HG03066 (cell line): ENCODE results near the gene MT3.
"Not testable (repeated sequence)": the region's sequence is repeated elsewhere in the genome, so short reads cannot be mapped to it uniquely, and the experiment has no call there.

Experiments
- ATAC-seq: cut with Tn5 transposase; IDR thresholded peaks from one replicate; pipeline ENCODE4 v1.9.1; 2021; ENCODE audit warnings: low read depth; ENCODE audit not compliant: unreplicated experiment

MT3 gene

GRCh38 chr16:56608876-56609462 is 19.6 kb downstream of the MT3 start:
- ATAC-seq = no peak

DNA sequence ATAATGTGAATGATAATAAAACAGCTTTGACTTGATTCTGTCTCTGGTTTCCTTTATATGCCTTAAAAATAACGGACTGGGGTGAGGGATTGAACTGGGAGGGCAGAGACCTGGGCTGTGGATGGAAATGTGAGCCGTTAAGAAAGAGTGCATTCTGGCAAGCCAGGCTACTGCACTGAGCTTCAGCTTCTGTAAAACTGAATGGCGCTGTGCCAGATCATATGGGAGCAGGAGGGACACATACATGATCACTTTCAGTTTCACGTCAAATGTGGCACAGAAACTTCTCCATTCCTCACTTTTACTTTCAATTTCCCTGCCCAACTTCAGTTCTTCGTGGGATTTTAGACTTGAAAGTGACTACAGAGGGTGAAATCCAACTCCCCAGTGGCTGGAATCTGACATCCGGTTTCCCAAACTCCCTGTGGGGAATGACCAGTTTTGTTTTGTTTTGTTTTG is 20.2 kb downstream of the MT3 start:
- peak; percentile 47 for ATAC-seq

- no peak for ATAC-seq
These were observed 20.8 kb downstream of the MT3 start for GRCh38 chr16:56610017-56610608.

DNA sequence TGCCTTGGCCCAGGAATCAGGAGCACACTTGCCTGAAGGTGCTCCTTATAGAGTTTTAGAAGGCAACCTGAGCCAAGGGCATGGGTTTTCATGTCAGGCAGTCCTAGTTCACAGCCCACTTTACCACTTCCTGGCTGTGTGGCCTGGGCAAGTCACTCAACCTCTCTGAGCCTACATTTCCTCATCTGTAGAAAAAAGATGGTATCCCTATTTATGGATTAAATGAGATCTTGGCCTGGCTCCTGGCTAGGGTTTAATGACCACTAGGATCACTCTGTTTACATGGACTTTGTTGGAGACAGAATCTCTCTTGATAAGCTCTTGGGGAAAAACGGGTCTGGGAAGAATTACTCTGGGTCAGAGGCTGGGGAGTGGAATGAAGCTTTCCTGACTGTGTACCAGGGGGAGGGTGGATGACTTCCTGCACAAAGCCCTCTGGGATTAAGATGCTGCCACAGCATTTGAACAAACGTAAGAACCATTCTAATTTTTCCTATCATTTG is 21.3 kb downstream of the MT3 start:
- no peak for ATAC-seq

- no peak for ATAC-seq
These were observed 22.0 kb downstream of the MT3 start for GRCh38 chr16:56611281-56611833.

GRCh38 chr16:56613706-56614105 is 24.4 kb downstream of the MT3 start:
- no peak for ATAC-seq

DNA sequence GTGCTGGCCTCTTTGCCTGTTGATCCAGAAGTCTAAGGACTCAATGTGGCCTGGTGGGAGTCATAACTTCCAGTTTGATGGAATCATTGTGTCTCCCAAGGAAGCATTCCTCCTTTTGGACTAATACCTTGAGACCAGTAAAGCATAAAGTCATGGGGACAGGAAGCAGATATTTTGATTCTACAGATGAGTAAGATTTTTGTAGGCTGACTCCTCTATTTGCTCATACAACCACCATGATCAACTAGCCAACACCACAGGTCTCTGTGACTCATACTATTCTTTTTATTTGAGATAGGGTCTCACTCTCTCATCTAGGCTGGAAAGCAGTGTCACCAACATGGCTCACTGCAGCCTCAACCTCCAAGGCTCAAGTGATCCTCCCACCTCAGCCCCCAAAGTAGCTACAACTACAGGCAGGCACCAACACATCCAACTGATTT is 25.2 kb downstream of the MT3 start:
- no peak for ATAC-seq

GRCh38 chr16:56615353-56615752 is 26.0 kb downstream of the MT3 start:
- ATAC-seq = no peak

GRCh38 chr16:56616608-56617211 is 27.4 kb downstream of the MT3 start:
- ATAC-seq = no peak

DNA sequence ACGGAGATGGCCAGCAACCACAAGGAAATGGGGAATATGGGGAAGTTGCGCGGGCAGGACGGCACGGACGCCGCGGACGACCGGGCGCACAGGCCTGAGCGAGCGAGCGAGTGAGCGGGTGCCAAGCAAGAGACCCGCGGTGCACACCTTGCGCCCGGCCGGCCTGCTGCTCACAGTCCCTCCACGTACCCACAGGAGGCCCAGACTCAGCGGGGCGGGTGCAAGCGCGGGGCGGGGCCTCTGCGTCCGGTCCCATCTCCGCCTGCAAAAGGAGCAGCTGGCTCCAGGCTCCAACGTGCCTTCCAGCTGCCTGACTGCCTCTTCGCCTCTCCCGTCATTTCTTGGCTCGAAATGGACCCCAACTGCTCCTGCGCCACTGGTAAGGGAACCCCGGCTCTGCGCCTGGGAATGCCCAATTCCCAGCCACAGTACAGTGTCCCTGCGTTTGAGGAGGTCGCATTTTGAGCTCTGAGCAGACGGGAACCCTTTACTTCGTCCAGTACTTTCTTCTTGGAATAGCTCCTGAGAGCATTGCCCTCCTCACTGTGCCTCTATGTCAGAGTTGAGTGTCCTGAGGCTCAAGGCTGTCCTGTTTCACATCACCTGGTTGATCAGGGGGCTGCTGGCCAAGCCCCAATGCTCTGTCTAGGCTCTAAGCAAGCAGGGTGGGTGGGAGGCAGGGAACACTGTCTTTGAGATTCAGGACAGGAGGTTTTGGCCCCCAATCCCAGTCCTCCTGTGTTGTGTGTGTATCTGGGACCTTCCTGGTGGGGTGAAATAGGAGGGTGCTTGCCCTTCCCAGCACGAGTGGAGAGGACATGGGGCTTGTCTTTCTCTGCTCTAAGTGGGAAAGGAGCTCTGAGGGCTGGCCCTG is 28.1 kb downstream of the MT3 start:
- no peak for ATAC-seq

DNA sequence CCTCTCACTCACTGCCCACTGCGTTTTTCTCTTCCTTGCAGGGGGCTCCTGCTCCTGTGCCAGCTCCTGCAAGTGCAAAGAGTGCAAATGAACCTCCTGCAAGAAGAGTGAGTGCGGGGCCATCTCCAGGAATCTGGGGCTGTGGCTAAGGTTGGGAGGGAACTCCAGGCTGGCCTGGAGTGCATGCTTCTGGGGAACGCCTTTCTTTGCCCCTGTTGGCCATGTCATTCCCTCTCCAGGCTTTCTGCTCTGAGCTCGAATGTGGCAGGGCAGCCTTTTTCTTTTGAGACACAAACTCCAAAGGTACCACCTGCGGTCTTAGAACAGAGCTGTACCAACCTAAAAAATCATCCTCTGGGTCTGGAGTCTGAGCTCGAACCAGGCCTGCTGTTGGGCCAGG is 28.8 kb downstream of the MT3 start:
- ATAC-seq = no peak

GRCh38 chr16:56620339-56620897 is 31.1 kb downstream of the MT3 start:
- ATAC-seq = no peak

DNA sequence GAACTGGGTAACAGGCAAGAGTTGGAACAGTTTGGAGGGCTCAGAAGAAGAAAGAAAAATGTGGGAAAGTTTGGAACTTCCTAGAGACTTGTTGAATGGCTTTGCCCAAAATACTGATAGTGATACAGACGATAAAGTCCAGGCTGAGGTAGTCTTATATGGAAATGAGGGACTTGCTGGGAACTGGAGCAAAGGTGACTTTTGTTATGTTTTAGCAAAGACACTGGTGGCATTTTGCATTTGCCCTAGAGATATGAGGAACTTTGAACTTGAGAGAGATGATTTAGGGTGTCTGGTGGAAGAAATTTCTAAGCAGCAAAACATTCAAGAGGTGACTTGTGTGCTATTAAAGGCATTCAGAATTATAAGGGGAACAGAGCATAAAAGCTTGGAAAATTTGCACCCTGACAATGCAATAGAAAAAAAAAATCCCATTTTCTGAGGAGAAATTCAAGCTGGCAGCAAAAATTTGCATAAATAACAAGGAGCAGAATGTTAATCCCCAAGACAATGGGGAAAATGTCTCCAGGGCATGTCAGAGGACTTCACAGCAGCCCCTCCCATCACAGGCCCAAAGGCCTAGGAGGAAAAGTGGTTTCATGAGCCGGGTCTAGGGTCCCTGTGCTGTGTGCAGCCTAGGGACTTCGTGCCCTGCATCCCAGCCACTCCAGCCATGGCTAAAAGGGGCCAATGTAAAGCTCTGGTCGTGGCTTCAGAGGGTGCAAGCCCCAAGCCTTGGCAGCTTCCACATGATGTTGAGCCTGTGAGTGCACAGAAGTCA is 32.5 kb downstream of the MT3 start:
- ATAC-seq = not testable (repeated sequence)

DNA sequence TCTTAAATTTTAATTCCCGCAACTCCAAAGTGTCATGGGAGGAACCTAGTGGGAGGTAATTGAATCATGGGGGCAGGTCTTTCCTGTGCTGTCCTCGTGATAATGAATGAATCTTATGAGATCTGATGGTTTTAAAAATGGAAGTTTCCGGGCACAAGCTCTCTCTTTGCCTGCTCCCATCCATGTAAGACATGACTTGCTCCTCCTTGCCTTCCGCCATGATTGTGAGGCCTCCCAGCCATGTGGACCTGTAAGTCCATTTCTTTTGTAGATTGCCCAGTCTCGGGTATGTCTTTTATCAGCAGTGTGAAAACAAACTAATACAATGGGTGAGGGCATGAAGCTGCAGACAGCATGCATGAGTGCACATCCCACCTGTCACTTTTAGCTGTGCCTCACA is 33.9 kb downstream of the MT3 start:
- ATAC-seq = not testable (repeated sequence)

DNA sequence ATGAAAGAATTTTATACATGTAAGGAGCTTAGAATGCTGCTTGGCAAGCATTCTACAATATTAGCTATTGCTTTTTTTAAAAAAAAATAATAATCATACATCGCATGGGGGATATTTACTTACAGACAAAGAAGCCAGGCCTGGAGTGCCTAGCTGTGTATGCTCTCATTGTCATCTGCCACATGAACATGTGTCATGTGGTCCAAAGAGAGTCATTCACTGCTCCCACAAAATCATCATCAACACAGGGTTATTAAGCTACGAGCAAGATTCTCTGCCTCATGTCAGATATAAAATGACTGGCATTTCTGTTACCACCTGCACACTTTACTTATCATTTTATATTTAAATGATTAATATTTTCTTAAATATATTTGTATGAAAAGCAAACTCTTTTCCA is 34.3 kb downstream of the MT3 start:
- ATAC-seq = no peak

DNA sequence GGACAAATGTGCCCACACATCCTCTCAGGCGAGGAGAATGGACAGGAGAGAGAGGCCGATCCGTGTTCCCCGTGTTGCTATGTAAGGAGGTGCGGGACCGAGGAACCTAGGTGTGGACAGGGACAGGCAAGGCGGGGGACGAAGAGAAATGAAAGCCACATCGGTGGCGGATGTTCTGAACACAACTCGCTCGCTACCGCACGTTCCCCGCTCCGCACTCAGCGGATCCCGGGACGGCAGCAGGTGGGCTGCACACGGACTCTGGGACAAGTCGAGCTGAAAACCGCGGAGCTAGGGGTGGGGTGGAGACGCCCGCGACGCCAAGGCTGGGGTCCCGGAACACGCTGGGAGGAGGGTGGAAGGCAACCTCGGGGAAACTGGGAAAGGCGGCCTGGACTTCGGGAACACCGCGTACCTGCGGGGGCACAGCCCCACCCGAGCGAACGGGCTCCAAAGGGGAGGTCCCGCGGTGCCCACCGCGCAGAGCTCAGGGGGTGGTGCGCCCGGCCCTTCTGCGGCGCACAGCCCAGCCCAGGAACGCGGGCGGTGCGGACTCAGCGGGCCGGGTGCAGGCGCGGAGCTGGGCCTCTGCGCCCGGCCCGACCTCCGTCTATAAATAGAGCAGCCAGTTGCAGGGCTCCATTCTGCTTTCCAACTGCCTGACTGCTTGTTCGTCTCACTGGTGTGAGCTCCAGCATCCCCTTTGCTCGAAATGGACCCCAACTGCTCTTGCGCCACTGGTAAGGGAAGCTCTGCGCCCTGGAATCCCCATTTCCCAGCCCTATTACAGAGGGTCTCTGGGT is 36.0 kb downstream of the MT3 start, which contains the start of gene MT1E:
TSS of gene MT1E (plus strand) at position 642 of the 803 bp plus-strand sequence. CDS start at position 713, 71 bp downstream.
- ATAC-seq = no peak

DNA sequence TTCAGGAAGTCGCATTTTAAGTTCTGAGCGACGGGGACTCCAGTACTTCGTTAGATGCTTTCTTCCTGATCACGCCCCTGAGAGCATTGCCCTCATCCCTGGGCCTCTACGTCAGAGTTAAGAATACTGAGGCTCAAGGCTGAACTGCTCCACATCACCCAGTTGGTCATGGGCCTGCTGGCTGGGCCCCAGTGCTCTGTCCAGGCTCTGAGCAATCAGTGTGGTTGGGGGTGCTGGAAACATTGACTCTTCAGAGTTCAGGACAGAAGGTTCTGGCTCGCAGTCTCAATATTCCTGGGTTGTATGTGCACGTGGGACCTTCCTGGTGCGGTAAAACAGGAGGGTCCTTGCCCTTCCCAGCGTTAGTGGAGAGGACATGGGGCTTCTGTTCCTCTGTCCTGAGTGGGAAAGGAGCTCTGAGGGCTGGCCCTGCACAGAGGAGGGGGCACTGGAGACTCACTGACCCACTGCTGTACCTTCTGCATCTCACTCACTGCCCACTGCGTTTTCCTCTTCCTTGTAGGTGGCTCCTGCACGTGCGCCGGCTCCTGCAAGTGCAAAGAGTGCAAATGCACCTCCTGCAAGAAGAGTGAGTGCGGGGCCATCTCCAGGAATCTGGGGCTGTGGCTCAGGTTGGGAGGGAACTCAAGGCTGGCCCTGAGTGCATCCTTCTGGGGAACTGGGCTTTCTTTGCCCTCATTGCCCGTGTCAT is 36.8 kb downstream of the MT3 start:
- no peak for ATAC-seq

GRCh38 chr16:56626685-56627084 is 37.4 kb downstream of the MT3 start:
- no peak for ATAC-seq
